ENCODE data around the gene SDC3.

GRCh38 chr1:30834253-30834652, 74.3 kb downstream of the SDC3 start:
- TF ChIP-seq CTCF (conservative IDR thresholded peaks at IDR 0.05; ENCODE audit: low read depth, low read length) (no peak), EZH2 (IDR thresholded peaks at IDR 0.05; ENCODE audit: low read length, unreplicated experiment) (no peak)
